HuH-7.5 (cell line): ENCODE measurements around the gene PPP6R3.
"Not testable (repeated sequence)": the region's sequence is repeated elsewhere in the genome, so short reads cannot be mapped to it uniquely, and the experiment has no call there.

Experiments
- DNase-seq: peaks from one replicate; pipeline ENCODE4 v3.0.0; 2011; ENCODE audit warnings: low spot score

Gene PPP6R3

GRCh38 chr11:68457898-68458249 lies 2.7 kb upstream of the PPP6R3 start:
- DNase-seq: peak; percentile 6

DNA sequence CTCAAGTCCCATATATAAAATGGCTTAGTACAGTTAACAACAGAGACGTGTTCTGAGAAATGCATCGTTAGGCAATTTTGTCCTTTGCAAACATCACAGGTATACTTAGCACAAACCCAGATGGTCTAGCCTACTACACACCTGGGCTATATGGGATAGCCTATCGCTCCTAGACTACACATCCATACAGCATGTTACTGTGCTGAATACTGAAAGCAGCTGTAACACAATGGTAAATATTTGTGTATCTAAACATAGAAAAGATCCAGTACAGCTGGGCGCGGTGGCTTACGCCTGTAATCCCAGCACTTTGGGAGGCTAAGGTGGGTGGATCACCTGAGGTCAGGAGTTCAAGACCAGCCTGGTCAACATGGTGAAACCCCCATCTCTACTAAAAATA lies 2.2 kb upstream of the PPP6R3 start:
- DNase-seq: not testable (repeated sequence)

DNA sequence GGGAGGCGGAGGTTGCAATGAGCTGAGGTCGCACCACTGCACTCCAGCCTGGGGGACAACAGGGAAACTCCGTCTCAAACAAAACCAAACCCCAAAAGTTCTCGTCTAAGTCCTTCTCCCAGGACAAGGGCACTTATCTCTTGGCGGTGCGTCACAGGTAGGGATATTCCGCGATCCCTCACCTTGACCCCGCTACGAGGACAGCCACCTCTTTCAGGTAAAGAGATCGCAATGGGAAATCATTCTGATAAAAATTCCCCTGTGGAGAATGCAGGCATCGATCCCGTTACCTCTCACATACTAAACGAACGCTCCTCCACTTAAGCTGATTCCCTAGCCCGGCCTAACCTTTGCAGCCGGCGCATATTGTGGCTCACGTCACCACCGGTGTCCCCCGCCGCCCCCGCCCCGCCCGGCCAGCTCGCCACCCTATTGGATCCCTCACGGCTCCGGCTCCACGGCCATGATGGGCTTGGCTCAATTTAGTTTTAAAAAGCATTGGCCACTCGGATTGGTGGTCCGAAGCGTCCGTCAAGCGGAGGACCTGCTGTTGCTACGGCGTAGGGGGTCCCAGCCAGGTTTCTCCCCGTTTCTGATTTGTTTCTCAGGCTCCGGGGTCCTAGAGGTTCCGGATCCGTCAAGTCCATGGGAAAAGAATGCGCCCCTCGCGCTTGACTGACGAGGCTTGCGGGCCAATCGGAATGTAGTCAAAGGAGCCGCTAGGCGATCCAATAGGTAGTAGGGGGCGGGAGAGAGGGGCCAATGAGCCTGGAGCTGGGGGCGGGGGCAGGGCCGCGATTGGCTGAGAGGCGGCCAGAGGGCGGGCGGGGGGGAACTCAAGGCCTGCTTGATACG lies 439 bp upstream of the PPP6R3 start:
- DNase-seq: peak; percentile 100

- DNase-seq: no peak
These were observed 994 bp downstream of the PPP6R3 start for GRCh38 chr11:68461575-68461917.

GRCh38 chr11:68463714-68464113 lies 3.2 kb downstream of the PPP6R3 start:
- no peak for DNase-seq

DNA sequence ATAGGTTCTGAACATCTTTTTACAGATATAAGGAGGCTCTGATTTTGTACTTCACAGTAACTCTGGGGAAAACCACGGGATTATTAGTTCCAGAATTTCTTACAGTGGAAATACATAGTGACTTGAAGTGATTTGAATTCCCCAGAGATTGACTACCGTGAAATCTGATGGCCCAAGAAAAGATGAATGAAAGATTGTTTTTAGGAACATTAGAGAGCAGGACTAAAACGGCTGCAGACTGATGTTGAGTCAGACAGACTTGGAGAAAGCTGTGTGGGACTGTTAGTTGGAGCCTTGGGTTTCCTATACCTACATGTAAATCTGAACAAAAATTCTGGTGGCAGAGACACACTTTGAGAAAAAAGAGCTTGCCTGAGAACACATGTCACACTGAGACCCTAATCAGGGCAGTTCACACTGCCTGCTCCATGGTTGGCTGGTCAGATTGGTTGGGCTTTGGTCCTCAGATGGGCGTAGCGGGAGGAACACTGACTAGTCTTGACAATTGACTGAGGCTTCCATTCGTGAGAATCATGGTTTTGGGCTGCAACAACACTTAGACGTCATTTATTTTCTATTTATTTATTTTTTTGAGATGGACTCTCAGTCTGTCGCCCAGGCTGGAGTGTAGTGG lies 6.8 kb downstream of the PPP6R3 start:
- no peak for DNase-seq

- DNase-seq: no peak
These were observed 7.8 kb downstream of the PPP6R3 start for GRCh38 chr11:68468217-68468828.

- peak; percentile 71 for DNase-seq
These were observed 8.6 kb downstream of the PPP6R3 start for GRCh38 chr11:68469122-68469521.

GRCh38 chr11:68469642-68470041 lies 9.1 kb downstream of the PPP6R3 start:
- DNase-seq: no peak

DNA sequence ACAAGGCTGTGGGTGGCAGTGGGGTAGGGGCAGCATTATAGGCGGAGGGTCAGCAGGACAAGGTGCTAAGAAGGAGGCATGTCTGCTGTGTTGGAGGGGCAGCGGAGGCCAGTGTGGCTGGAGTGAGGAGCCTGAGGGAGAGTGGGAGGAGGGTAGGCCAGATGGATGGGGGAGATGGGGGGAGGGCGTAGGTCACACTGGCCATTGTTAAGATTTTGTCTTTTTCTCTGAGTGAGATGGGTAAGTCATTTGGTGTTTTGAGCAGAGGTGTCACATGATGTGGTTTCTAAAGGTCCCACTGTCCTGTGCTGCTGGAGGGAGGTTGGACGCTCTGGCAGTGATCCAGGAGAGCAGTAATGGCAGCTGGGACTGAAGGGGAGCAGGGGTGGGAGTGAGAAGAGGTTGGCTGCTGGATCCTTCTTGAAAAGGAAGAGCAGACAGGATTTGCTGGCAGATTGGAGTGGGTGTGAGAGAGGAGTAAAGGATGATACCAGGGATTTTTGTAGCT lies 9.8 kb downstream of the PPP6R3 start:
- DNase-seq: no peak

DNA sequence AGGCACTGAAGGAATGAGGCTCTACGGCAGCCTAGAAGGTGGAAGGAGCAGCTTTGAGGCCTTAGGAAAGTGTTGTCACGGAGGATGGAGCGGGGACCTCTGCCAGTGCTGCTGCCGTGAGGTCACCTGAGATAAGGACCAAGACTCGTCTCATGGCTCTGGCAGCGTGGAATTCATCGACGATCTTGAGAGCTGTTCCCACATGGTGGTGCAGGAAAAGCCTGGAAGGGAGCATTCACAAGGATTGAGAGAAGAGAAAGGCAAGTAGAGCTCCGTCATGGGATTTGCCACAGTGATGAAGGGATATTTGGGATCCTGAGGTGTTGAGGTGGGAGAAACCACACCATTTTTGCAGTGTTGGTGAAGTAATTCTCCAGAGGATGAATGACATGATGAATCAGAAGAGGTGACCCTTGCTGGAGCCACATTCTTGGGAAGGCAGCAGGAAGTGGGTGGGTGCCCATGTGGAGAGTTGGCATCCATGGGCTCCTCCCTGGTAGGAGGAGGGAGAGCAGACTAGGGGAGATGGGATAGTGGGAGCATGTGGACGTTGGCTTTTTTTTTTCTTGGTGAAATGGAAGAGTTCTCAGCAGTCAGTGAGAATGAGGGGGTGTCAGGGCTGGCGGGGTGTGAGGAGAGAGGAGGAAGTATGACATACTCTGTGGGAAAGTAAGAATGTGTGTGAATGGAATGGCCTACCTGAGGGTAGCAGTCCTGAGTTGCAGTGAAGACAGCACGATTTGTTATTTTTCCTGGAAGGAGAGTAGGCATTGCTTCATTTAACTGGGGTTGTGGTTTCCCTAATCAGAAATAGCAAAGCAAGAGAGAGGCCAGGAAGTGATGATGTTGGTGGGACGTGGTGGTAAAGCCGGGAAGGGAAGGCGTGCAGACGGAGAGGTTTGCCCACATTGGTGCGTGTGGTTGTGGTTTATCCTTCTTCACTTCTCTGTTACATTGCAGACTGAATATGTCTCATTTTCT lies 11.1 kb downstream of the PPP6R3 start:
- DNase-seq: no peak

- no peak for DNase-seq
These were observed 12.2 kb downstream of the PPP6R3 start for GRCh38 chr11:68472778-68473177.

GRCh38 chr11:68473693-68474092 lies 13.1 kb downstream of the PPP6R3 start:
- DNase-seq: no peak

GRCh38 chr11:68475626-68476025 lies 15.1 kb downstream of the PPP6R3 start:
- DNase-seq: not testable (repeated sequence)

- DNase-seq: no peak
These were observed 18.8 kb downstream of the PPP6R3 start for GRCh38 chr11:68479390-68479789.

DNA sequence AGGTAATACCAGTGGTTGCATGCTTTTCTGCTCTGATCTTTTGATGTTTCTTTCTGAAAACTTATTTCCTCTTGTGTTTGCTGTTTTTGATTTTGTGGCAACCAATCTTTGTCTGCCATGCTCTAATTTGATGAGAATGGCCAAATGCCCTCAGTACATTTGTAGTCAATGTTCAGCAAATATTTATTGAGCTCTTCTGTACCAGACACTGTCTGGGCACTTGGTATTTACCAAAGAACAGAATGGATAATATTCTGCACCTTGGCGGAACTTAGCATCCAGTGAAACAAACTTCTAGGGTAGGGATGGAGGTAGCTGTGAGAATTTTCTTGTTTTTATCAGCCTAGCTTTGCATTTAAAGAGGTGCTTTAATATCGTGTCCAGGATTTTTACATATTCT lies 19.6 kb downstream of the PPP6R3 start:
- no peak for DNase-seq

DNA sequence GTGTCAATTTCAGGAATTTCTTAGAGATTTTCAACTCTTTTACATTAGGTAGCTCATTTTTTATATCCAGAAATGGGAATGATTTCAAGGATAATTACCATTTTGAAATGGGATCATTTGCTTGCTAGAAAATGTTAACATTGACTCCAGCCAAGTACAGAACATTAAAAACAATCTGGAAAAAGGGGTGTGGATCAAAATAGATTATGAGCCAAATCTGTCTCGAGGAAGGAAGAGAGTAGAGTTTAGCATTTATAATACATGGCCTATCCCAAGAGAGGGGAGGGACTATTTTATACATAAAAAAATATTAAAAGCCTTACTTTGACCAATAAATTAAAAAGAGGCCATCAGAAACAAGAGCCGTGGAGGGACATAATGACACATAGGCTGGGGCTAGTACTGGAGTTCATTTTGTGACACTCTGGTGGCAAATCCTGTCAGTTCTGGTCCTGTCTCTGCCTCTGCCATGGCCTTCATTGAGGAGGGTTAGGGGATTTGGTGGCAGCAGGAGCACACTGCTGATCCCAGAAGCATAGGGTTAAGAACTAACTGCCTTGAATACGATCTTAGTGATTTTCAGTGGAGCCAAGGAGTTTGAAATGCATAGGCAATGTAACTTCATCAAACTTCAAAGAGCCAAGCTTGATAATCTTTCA lies 20.4 kb downstream of the PPP6R3 start:
- DNase-seq: no peak

DNA sequence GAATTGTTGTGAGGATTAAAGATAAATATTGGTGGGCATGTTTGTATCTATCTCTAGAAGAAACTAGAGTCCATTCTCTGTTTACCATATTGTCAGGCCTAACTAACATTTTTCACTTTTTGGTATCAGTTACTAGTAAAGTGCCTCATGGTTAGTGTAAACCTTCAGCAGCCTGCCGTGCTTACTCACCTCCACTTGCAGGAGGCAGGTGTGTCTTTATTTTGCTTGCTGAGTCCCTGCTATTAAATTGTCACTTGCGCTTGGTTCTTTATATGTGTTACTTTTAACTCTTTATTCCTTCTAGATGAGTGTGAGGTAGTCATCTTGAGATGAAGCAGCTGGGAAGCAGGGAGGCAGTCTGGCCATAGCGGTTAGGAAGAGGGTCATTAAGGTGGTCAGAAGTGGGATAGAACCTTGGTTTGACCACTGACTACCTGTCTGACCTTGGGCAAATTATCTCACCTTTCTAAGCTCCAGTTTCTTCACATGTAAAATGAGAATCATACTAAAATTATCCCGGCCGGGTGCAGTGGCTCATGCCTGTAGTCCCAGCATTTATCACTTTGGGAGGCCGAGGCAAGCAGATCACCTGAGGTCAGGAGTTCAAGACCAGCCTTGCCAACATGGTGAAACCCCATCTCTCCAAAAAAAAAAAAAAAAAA lies 21.2 kb downstream of the PPP6R3 start:
- no peak for DNase-seq

- DNase-seq: no peak
These were observed 28.1 kb downstream of the PPP6R3 start for GRCh38 chr11:68488623-68489022.

- DNase-seq: no peak
These were observed 34.7 kb downstream of the PPP6R3 start for GRCh38 chr11:68495220-68495729.

- no peak for DNase-seq
These were observed 35.3 kb downstream of the PPP6R3 start for GRCh38 chr11:68495872-68496271.
